AG20443 (cell line): ENCODE results near the gene LGR5.

Experiments used
- DNase-seq: peaks from one replicate; pipeline ENCODE4 v3.0.0; 2012; ENCODE audit warnings: low spot score, mixed read lengths

Gene LGR5

GRCh38 chr12:71599210-71599609, 159.6 kb downstream of the LGR5 start:
- no peak for DNase-seq

DNA sequence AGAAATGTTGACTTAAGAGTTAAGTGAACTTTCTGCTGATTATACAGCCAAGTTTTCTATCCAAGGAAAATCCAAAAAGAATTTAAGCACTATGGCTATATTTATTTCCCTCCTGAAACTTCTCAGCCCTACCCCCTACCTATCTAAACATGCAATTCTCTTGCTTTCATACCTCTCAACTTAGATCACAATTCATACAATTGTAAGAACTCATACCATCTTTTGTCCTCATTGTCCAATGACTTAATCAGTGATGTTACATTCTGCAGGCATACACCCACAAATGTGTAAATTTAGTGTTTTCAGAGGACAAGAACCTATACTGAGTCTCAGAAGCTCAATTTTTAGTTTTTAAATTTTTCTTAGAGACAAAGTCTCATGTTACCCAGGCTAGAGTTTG, 161.9 kb downstream of the LGR5 start:
- no peak for DNase-seq

DNA sequence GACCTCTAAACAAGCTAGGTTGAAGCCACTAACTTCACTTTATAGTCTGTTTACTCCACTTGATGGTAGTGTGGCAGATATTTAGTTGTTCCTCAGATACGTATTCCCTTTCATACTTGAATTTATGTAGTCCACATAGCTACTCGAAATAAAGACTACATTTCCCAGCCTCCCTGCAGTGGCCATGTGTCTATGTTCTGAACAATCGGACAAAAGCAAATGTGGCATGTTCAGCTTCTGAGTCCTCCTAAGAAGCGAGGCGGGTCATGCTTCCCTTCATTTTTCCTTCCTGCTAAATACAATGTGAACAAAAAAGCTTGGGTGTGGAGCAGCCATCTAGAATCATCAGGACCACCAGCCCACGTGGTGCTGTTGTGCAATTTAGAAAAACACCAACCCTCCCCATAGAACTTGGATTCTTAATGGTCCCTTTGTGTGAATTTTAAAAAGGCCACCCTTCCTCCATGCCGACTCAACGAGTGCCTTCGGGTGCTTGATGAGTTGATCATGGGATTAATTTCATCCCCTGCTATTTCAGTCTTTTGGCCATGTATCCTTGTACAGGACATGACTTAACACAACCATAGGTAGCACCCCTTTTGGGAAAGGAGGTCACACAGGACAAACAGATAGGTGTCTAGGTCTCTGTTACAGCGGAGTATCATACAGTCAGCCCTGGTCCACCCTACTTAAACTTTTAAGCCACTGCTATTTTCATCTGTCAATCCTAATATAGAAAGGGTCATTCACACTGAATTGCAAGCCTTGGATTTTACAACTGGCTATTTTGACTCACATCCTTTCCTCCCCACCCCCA, 163.4 kb downstream of the LGR5 start:
- no peak for DNase-seq

DNA sequence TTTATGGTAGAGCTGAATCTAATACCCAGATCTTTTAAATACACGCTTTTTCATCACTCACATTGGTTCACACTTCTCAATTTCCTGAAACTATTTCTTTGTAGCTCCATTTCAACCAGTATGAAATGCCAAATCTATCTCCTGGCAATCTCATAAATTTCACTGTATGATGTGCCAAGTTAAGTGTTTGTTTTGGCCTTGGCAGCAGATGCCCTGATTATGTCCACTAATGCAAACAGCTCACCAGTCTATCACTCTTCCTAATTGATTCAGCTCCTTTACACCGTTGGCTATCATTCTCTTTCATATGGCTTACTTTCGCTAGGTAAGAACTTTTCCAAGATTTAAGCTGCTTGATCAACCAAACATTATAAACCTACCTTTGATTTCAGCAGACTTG, 165.4 kb downstream of the LGR5 start:
- no peak for DNase-seq

DNA sequence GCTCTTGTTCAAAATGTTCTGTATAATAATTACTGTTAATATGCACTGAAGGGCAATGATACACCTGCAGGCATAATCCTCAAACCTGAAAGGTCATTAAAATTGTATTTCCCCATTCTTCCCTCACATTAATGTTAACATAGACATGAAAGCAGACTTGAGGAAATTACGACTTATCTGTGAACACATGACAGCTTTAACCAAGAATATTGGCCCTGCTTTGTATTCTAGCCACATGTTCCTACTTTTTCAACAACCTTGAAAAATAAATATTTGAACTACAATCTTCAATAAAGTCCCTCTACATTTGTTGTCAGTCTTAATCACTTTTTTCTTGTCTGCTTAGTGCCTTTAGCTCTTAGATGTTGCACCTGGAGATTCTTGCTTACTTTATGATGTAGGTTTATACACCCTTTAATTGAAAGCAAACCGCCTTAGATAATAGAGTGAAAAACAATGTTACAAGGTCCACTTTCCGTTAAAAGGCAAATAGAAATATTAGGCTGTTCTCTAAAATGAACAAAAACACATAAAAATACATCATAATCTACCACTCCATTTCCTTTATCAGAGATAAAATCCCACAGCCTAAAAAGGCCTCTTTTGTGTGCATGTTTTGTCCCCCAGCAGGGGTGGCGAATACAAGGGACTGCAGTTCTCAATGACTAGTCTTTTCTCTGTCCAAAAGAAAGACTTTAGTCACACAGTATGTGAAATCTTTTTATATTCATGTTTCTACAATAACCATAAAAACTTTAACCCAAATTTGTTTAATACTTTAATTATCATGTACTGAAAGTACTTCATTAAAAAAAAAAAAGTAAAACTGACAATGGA, 168.1 kb downstream of the LGR5 start:
- no peak for DNase-seq

DNA sequence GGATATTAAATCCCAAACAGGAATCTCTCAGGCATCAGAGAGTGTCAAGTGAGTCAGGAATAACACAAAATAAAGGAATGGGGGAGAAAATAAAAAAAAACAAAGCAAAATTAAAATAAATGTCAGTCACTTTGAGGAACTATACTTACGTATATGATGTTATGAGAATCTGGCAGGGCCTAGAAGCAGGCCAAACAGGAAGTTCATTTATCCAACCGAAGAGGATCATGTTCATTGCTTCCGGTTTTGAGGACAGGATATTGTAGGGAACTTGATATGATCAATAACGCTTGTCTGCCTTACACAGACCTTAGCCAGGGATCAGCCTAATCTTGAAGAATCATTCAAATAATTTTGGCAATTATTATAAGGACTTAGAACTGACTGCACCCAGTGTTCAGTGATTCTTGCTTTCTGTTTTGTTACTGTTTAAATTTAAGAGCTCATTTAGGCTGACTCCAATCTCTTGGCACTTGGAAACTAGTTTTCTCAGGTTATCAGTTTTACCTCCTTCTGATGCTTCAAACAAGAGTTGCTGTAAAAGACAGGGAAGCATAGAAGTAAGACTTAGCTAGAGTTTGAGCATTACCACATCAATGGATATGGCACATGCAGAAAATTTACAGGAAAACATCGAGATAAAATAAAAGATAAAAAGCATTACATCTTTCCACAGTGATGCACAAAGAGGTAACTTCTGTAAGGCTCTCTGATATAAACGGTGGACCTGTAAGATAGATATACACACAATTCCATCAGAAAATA, 170.6 kb downstream of the LGR5 start:
- DNase-seq: no peak

DNA sequence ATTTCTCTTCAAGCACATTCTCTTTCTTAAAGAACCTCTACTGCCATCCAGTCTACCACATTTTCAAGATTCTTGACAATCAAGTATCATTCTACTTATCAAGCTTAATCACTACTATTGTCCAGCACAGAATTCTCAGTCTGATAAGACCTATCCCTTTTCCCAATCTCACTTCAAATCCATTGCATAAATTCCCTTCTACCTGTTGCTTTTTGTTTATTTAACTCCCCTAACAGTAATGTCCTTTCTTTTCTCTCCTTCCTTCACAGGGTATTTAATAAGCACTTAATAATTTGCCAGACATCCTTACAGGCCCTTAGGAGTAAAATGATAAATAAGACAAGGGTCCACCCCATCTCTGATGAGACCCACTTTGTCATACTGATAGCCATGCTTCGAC, 182.3 kb downstream of the LGR5 start:
- no peak for DNase-seq

GRCh38 chr12:71625476-71625875, 185.9 kb downstream of the LGR5 start:
- DNase-seq: no peak

- no peak for DNase-seq
Observed at GRCh38 chr12:71626098-71626497, 186.5 kb downstream of the LGR5 start.

GRCh38 chr12:71626768-71627167, 187.2 kb downstream of the LGR5 start:
- no peak for DNase-seq

DNA sequence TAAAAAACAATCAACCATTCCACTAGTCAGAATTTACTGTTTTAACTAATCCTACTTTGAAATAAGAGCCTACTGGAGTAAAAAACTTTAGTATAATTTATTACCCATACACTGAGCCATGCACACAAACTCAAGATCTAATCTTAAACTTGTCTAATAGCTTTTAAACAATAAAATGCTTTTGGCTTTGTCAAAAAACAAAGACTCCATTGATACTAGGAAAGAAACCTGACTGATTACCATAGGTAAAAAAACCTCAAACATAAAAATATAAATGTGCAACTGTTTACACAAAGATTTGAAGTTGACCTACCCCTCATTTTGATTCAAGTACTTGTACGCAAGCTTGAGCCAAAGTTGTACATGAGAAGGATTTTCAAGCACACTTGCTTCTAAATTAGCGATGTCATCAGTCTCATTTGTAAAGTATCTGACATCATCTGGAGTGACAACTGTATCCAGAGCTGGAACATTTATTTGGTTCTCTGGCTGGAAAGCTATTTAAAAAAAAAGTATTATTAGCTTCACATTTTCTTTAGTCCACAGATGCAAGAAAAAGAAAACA, 187.9 kb downstream of the LGR5 start:
- DNase-seq: no peak
